Measurements from ENCODE around the gene THSD7B. TPM values are rescaled to one million over a fixed set of nuclear protein-coding genes. Genes with fewer than 3 reads are reported as not detected.
"Not testable (repeated sequence)": the region's sequence is repeated elsewhere in the genome, so short reads cannot be mapped to it uniquely, and the experiment has no call there.

THSD7B gene
- total and polyA plus RNA-seq, 2 donors from 2014 or later, result 0.34 to 0.85 TPM

DNA sequence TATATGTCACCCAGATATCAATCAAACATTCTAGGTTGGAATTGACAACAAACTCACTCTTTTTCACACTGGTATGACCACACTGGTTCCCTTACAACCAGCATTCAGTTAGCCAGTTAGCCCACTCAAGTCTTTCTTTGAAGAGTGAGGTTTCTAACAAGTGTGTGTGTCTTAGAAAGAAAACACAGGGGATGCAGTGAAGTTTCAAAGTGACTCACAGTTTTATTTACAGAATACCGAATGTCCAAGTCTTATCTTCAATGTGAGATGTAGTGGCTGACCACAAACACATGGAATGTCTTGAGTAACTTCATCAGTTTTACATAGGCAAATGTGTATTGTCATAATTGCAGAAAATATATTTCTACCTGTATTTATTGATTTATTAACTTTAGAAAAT is 924.2 kb downstream of the THSD7B start:
- intact Hi-C loops (cut with DNase I), result no loop called here
- no peak for DNase-seq
- FAIRE-seq, result no peak
- no peak for TF ChIP-seq CTCF (IDR thresholded peaks at IDR 0.05; ENCODE audit: borderline replicate concordance, extremely low read depth, insufficient read depth)
- Histone ChIP-seq H3K36me3 (ENCODE audit: control insufficient read depth in 2 of 3, insufficient read depth in 3 of 3, low read length in 3 of 3) (no peaks in the 10 kb centered on the region), H3K4me3 (ENCODE audit: low read length in 3 of 3) (no peak overlapping the region), H3K27me3 (ENCODE audit: control insufficient read depth, insufficient read depth, low read length) (no peaks in the 10 kb centered on the region), H3K27ac (ENCODE audit: low read depth in 2 of 2, low read length in 2 of 2) (no peak overlapping the region), H3K4me1 (ENCODE audit: control insufficient read depth in 2 of 3, insufficient read depth in 2 of 3, low read depth in 1 of 3, low read length in 3 of 3) (no peaks in the 10 kb centered on the region), H3K9me3 (ENCODE audit: control insufficient read depth in 2 of 3, insufficient read depth in 1 of 3, low read length in 3 of 3) (no peaks in the 10 kb centered on the region), H3K9ac (ENCODE audit: low read length in 3 of 3) (no peak overlapping the region)

DNA sequence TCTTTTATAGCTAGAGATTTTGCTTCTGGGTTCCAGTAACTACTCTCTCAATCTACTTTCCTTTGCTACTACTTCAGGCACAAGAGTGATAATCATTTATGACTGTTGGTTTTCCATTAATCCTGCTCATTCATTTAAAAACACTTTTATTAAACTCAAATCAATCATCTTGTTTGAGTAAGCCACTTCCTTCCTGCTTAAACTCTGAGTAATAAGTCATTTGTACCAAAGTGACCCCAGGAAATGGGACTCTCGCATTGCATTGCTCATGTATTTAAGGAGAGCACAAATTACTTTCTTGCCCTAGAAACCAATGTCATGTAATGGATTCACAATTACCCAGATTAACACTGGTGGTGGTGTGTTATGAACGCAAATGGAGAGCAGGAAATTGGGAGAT is 928.2 kb downstream of the THSD7B start:
- H3K4me3 ChIP-seq (ENCODE audit: low read length in 3 of 3), result no peak overlapping the region
- no peak for FAIRE-seq
- DNase-seq, result no peak
- no peaks in the 10 kb centered on the region for H3K36me3 ChIP-seq (ENCODE audit: control insufficient read depth in 2 of 3, insufficient read depth in 3 of 3, low read length in 3 of 3)
- no peak overlapping the region for H3K9ac ChIP-seq (ENCODE audit: low read length in 3 of 3)
- intact Hi-C loops (cut with DNase I), result no loop called here
- H3K27ac ChIP-seq (ENCODE audit: low read depth in 2 of 2, low read length in 2 of 2), result no peak overlapping the region
- H3K4me1 ChIP-seq (ENCODE audit: control insufficient read depth in 2 of 3, insufficient read depth in 2 of 3, low read depth in 1 of 3, low read length in 3 of 3), result no peaks in the 10 kb centered on the region
- H3K9me3 ChIP-seq (ENCODE audit: control insufficient read depth in 2 of 3, insufficient read depth in 1 of 3, low read length in 3 of 3), result no peaks in the 10 kb centered on the region
- no peak for TF ChIP-seq CTCF (IDR thresholded peaks at IDR 0.05; ENCODE audit: borderline replicate concordance, extremely low read depth, insufficient read depth)
- no peaks in the 10 kb centered on the region for H3K27me3 ChIP-seq (ENCODE audit: control insufficient read depth, insufficient read depth, low read length)

DNA sequence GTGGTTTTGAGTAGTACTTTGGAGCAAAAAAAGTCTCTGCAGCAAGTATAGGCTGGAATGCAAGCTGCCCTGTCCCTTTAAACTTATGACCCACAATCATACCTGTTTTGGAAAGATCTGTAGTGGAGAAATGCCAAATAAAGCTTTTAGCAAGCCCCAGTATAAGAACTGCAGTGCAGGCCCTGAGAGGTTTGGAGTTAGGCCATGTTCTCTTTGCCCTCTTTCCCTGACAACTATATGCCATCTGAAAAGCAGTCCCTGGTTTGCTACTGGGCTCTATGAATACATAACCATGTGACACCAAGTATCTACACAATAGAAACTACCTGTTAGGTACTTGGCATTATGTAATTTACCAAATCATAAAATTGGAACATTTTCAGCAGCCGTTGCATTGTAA is 931.6 kb downstream of the THSD7B start:
- Histone ChIP-seq H3K27me3 (ENCODE audit: control insufficient read depth, insufficient read depth, low read length) (no peaks in the 10 kb centered on the region), H3K9ac (ENCODE audit: low read length in 3 of 3) (no peak overlapping the region), H3K9me3 (ENCODE audit: control insufficient read depth in 2 of 3, insufficient read depth in 1 of 3, low read length in 3 of 3) (peaks cover 0 to 2% (median 0%) of the 10 kb centered on the region in 3 donors), H3K4me3 (ENCODE audit: low read length in 3 of 3) (no peak overlapping the region), H3K36me3 (ENCODE audit: control insufficient read depth in 2 of 3, insufficient read depth in 3 of 3, low read length in 3 of 3) (no peaks in the 10 kb centered on the region), H3K27ac (ENCODE audit: low read depth in 2 of 2, low read length in 2 of 2) (no peak overlapping the region), H3K4me1 (ENCODE audit: control insufficient read depth in 2 of 3, insufficient read depth in 2 of 3, low read depth in 1 of 3, low read length in 3 of 3) (no peaks in the 10 kb centered on the region)
- FAIRE-seq (no peak), DNase-seq (no peak)
- no peak for TF ChIP-seq CTCF (IDR thresholded peaks at IDR 0.05; ENCODE audit: borderline replicate concordance, extremely low read depth, insufficient read depth)
- intact Hi-C loops (cut with DNase I), result no loop called here

DNA sequence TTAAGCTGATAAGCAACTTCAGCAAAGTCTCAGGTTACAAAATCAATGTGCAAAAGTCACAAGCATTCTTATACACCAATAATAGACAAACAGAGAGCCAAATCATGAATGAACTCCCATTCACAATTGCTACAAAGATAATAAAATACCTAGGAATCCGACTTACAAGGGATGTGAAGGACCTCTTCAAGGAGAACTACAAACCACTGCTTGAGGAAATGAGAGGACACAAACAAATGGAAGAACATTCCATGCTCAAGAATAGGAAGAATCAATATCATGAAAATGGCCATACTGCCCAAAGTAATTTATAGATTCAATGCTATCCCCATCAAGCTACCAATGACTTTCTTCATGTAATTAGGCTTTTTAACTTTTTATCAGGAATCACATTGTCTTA is 934.9 kb downstream of the THSD7B start:
- H3K27ac ChIP-seq (ENCODE audit: low read depth in 2 of 2, low read length in 2 of 2); intact Hi-C loops (cut with DNase I): not testable (repeated sequence)

More for the DNA sequence above, 934.9 kb downstream of the THSD7B start:
- H3K36me3 ChIP-seq (ENCODE audit: control insufficient read depth in 2 of 3, insufficient read depth in 3 of 3, low read length in 3 of 3); H3K4me1 ChIP-seq (ENCODE audit: control insufficient read depth in 2 of 3, insufficient read depth in 2 of 3, low read depth in 1 of 3, low read length in 3 of 3); FAIRE-seq; DNase-seq; H3K9me3 ChIP-seq (ENCODE audit: control insufficient read depth in 2 of 3, insufficient read depth in 1 of 3, low read length in 3 of 3); H3K27me3 ChIP-seq (ENCODE audit: control insufficient read depth, insufficient read depth, low read length); H3K9ac ChIP-seq (ENCODE audit: low read length in 3 of 3); H3K4me3 ChIP-seq (ENCODE audit: low read length in 3 of 3): not testable (repeated sequence)
